ENCODE data around the gene ACP2.

- TF ChIP-seq CTCF (conservative IDR thresholded peaks at IDR 0.05; ENCODE audit: low read length) (no peak), EZH2phosphoT487 (IDR thresholded peaks at IDR 0.05; ENCODE audit: borderline replicate concordance, low read depth, low read length) (no peak)
Observed at GRCh38 chr11:47254386-47254785, 5.8 kb upstream of the ACP2 start.

All from OCI-LY7 (cell line).